Astrocyte of the hippocampus (primary cell): ENCODE measurements around the gene FBXW11.
"Not testable (repeated sequence)": the region's sequence is repeated elsewhere in the genome, so short reads cannot be mapped to it uniquely, and the experiment has no call there.

Source experiments
- DNase-seq: peaks from one replicate; pipeline ENCODE4 v3.0.0; 2011; ENCODE audit warnings: low read depth, low spot score

The FBXW11 gene

GRCh38 chr5:171954721-171955120 lies 51.7 kb downstream of the FBXW11 start:
- peak; percentile 39 for DNase-seq

- DNase-seq, result peak; percentile 62
Measured at GRCh38 chr5:171953860-171954701, 52.4 kb downstream of the FBXW11 start.

GRCh38 chr5:171952021-171952420 lies 54.4 kb downstream of the FBXW11 start:
- no peak for DNase-seq

GRCh38 chr5:171951218-171951617 lies 55.2 kb downstream of the FBXW11 start:
- no peak for DNase-seq

GRCh38 chr5:171946000-171946781 lies 60.2 kb downstream of the FBXW11 start:
- no peak for DNase-seq

GRCh38 chr5:171945476-171945875 lies 61.0 kb downstream of the FBXW11 start:
- DNase-seq, result no peak

GRCh38 chr5:171945066-171945465 lies 61.4 kb downstream of the FBXW11 start:
- no peak for DNase-seq

GRCh38 chr5:171942112-171942516 lies 64.3 kb downstream of the FBXW11 start:
- not testable (repeated sequence) for DNase-seq

GRCh38 chr5:171941675-171942074 lies 64.8 kb downstream of the FBXW11 start:
- DNase-seq, result not testable (repeated sequence)

- not testable (repeated sequence) for DNase-seq
Measured at GRCh38 chr5:171941275-171941674, 65.2 kb downstream of the FBXW11 start.

- peak; percentile 34 for DNase-seq
Measured at GRCh38 chr5:171939951-171940350, 66.5 kb downstream of the FBXW11 start.

- DNase-seq, result no peak
Measured at GRCh38 chr5:171938358-171938757, 68.1 kb downstream of the FBXW11 start.

GRCh38 chr5:171937351-171937750 lies 69.1 kb downstream of the FBXW11 start:
- DNase-seq, result no peak

GRCh38 chr5:171934586-171934985 lies 71.9 kb downstream of the FBXW11 start:
- no peak for DNase-seq

- DNase-seq, result no peak
Measured at GRCh38 chr5:171931163-171931562, 75.3 kb downstream of the FBXW11 start.

GRCh38 chr5:171927345-171927941 lies 79.0 kb downstream of the FBXW11 start:
- peak; percentile 13 for DNase-seq

- DNase-seq, result no peak
Measured at GRCh38 chr5:171926311-171926710, 80.1 kb downstream of the FBXW11 start.

- no peak for DNase-seq
Measured at GRCh38 chr5:171924493-171925122, 81.8 kb downstream of the FBXW11 start.

GRCh38 chr5:171920765-171921391 lies 85.6 kb downstream of the FBXW11 start:
- no peak for DNase-seq

- DNase-seq, result not testable (repeated sequence)
Measured at GRCh38 chr5:171915700-171916099, 90.7 kb downstream of the FBXW11 start.

- peak; percentile 24 for DNase-seq
Measured at GRCh38 chr5:171914726-171915338, 91.6 kb downstream of the FBXW11 start.
